Tongue (tissue), 2 donors: ENCODE data around the gene PDE4B. TPM values are rescaled to one million over a fixed set of nuclear protein-coding genes. Genes with fewer than 3 reads are reported as not detected.
"Not testable (repeated sequence)": the region's sequence is repeated elsewhere in the genome, so short reads cannot be mapped to it uniquely, and the experiment has no call there.

Experiments used
- DNase-seq: peaks from one replicate; pipeline ENCODE4 v3.0.0-alpha.2; 2015
- total RNA-seq: library from RNA; depleted of rRNA; stranded (reverse); fragments of >200 nt; gene quantifications from one replicate; pipeline ENCODE4 v1.2.3, GENCODE V29; 2014

Gene PDE4B
- total RNA-seq, 1 donor from 2014 or later, result 31.8 TPM

- peak; percentile 70 for DNase-seq
These were observed 524.0 kb downstream of the PDE4B start for GRCh38 chr1:66316464-66317247.

- DNase-seq, result no peak
These were observed 524.5 kb downstream of the PDE4B start for GRCh38 chr1:66317248-66317515.

GRCh38 chr1:66320231-66320630 is 527.5 kb downstream of the PDE4B start:
- no peak for DNase-seq

- DNase-seq, result not testable (repeated sequence)
These were observed 529.8 kb downstream of the PDE4B start for GRCh38 chr1:66322462-66322861.

GRCh38 chr1:66323958-66324625 is 531.4 kb downstream of the PDE4B start:
- DNase-seq, result no peak

GRCh38 chr1:66325594-66326380 is 533.1 kb downstream of the PDE4B start:
- no peak for DNase-seq

GRCh38 chr1:66326867-66327266 is 534.2 kb downstream of the PDE4B start:
- no peak for DNase-seq

- DNase-seq, result no peak
These were observed 534.9 kb downstream of the PDE4B start for GRCh38 chr1:66327588-66327987.

- no peak for DNase-seq
These were observed 536.2 kb downstream of the PDE4B start for GRCh38 chr1:66328896-66329295.

GRCh38 chr1:66330722-66331141 is 538.0 kb downstream of the PDE4B start:
- DNase-seq, result no peak

- peak; percentile 89 for DNase-seq
These were observed 539.2 kb downstream of the PDE4B start for GRCh38 chr1:66331658-66332547.

GRCh38 chr1:66332548-66332901 is 539.8 kb downstream of the PDE4B start:
- DNase-seq, result no peak

GRCh38 chr1:66333466-66334199 is 540.9 kb downstream of the PDE4B start:
- DNase-seq, result no peak

- no peak for DNase-seq
These were observed 541.6 kb downstream of the PDE4B start for GRCh38 chr1:66334318-66334717.

GRCh38 chr1:66335125-66335524 is 542.4 kb downstream of the PDE4B start:
- no peak for DNase-seq

- peak; percentile 53 for DNase-seq
These were observed 543.4 kb downstream of the PDE4B start for GRCh38 chr1:66335859-66336640.

- no peak for DNase-seq
These were observed 543.9 kb downstream of the PDE4B start for GRCh38 chr1:66336641-66336990.

- no peak for DNase-seq
These were observed 544.6 kb downstream of the PDE4B start for GRCh38 chr1:66337249-66337648.

GRCh38 chr1:66339944-66340343 is 547.2 kb downstream of the PDE4B start:
- DNase-seq, result no peak

GRCh38 chr1:66341446-66342089 is 548.9 kb downstream of the PDE4B start:
- no peak for DNase-seq
